TTC549 (cell line): ENCODE results near the gene B4GALNT2.

Source experiments
- FAIRE-seq: peaks from 2 replicates; lab custom pipeline; 2012; peaks lifted over from hg19 to GRCh38; lab: Jason Lieb, UNC

B4GALNT2 gene

GRCh38 chr17:49213847-49214246 is 81.3 kb downstream of the B4GALNT2 start:
- FAIRE-seq: no peak

DNA sequence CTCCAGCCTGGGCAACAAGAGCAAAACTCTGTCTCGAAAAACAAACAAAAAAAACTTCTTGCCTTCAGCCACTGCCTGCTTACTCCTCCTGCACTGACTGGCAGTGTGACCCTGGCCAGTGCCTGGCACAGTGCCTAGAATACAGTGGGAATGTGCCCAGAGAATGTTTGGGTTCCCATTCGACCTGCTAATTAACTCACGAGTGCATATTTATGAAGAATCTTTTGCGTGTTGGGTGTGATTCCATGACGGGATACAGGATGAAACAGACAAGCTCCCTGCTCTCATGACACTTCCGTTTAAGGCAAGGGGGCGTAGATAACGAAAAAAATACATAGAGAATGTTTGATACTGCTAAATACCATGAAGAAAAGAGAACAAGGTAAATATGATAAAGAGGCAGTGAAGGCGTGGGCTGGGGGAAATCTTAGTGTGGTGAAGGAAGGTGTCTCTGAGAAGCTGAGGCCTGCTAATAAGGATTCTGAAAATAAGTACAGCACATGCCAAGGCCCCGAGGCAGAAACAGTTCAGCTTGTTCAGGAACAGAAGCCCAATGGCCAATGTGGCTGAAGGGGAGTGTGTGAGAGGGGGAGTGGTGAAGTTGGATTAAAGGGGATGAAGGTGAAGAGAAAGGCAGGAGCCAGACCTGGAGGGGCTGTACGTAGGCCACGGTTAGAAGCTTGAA is 82.2 kb downstream of the B4GALNT2 start:
- FAIRE-seq: no peak

DNA sequence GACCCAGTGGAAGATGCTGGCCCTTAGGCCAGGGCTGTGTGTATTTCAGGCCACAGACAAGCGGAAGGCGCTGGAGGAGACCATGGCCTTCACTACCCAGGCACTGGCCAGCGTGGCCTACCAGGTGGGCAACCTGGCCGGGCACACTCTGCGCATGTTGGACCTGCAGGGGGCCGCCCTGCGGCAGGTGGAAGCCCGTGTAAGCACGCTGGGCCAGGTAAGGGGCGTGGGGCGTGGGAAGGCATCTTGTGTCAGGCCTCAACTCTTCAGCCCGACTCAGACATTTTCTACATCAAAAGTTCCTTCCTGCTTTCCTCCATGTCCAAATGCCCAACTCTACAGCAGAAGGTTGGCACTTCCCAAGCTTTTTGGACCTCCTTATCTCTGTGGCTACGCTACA is 83.9 kb downstream of the B4GALNT2 start:
- FAIRE-seq: no peak

DNA sequence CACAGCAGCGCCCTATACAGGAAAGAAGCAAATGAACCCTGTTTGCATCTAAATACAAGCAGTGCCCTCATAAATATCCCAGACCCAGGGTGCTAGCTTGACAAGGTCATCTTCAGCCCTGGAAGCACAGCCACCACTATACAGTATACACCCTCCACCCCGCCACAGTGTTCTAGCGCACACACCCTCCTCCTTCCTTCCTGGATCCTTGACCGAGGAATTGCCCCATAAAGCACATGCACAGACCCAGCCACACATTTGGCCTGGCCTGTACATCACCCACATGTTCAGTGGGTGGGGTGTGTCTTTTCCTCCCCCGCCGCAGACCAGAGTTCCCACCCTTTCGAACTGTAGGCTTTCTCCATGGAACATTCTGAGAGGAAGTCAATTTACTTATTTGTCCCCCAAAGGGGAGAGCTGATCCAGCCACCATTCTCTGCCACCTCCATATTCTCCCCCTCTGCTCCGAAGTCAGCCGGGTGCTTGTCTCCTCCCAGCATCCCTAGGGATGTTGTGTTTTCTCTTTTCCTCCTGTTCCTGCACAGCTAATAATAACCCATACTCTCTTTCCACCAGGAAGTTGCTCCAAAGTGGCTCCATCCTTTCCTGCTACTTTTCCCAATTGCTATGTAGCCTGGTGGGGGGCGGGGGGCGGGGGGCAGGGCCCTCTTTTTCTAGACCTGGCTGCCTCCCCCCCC is 84.5 kb downstream of the B4GALNT2 start:
- no peak for FAIRE-seq

DNA sequence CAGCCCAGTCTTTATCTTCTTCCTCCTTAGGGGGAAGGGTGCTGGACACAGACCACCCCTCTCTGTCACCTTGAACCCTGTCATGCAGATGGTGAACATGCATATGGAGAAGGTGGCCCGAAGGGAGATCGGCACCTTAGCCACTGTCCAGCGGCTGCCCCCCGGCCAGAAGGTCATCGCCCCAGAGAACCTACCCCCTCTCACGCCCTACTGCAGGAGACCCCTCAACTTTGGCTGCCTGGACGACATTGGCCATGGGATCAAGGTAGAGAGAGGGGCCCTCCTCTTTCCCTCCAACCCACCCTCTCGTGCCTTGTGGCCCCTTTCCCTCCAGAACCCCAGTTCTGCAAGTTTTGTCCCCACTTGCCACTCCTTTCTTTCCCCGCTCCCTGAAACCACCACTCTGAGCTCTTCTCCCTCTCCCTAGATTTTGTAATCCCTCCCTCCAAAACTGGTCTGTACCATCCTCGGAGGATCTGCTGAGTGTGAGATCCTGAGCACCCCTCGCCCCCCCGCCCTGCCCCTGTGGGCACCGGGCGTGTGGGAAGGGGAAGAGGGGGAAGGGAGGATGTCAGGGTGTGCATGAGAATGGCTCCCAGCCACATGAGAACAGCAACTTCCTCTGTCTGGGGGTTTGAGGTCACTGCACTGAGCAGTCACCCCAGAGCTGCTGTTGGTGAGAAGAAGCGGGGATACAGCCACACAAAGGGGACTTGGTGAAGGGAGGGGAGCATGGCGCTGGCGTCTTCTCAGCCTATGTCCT is 85.3 kb downstream of the B4GALNT2 start:
- FAIRE-seq: no peak

DNA sequence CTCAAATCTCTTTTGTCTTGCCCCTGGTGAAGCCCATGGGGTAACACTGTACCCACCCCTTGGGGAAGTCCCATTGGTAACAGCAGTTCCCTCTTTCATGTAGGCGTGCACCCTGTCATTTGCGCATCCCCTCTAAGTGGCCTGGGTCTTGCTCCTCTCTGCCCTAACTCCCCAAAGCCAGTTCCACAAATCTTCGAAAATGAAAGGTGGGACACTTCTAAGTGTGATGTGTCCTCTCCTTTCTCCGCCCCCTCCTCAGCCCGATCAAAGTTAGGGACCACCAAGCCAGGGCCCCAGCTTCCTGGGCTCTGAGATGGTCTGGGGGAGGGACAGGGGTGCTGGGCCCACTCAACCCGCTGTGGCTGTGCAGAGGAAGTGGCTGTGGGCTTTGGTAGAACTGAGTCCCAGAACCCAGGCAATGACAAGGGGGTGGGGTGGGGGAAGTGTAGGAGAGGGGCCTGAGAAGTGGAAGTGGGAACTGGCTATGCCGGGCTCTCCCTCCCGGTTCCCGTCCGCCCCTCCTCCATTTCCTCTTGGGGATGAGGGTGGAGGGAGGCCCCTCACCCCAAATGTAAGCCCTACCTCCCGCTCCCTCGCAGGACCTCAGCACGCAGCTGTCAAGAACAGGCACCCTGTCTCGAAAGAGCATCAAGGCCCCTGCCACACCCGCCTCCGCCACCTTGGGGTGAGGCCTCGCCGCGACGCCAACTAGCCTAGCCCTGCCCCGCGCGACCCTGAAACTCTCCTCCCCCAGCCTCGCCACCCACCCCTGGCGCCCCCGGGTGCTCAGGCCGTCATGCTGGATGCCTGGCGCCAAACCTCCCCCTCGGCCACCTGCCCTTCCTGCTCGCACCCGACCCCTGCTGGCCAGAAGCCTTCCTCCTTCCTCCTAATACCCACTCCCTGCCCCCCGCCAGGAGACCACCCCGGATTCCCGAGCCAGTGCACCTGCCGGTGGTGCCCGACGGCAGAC is 86.7 kb downstream of the B4GALNT2 start:
- no peak for FAIRE-seq

DNA sequence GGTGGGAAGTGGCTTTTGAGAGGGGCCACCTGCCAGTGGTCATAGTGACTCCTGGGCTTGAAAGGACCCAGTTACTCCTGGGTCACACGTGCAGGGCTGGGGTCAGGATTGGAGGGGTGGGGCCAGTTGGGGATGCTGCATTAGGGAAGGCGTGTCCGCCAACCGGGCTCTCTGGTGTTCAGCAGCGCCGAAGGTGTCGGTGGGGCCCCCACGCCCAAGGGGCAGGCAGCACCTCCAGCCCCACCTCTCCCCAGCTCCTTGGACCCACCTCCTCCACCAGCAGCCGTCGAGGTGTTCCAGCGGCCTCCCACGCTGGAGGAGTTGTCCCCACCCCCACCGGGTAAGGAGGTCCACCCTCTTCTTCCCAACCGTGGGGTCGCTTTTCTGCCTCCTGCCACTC is 87.4 kb downstream of the B4GALNT2 start:
- no peak for FAIRE-seq

GRCh38 chr17:49223168-49223516 is 90.6 kb downstream of the B4GALNT2 start:
- no peak for FAIRE-seq

GRCh38 chr17:49223517-49224197 is 91.1 kb downstream of the B4GALNT2 start:
- no peak for FAIRE-seq

GRCh38 chr17:49224198-49224996 is 91.8 kb downstream of the B4GALNT2 start:
- FAIRE-seq: no peak

DNA sequence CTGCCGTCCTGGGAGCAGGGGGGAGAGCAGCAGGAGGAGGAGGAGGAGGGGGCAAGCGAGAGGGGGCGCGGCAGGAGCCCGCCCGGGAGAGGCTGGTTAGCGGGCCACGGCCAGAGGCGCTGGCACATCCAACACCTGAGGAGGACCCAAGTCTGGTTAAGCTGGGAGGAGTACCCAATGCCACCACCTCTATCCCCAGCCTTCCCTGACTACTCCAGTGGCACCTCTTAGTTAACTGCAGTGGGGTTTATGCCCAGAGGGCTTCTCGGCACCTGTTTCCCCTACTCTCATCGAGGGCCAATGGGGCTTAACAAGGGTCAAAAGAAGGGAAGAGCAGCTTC is 92.4 kb downstream of the B4GALNT2 start:
- no peak for FAIRE-seq

- no peak for FAIRE-seq
Observed at GRCh38 chr17:49225554-49226236, 93.1 kb downstream of the B4GALNT2 start.
